ENCODE measurements around the gene HMGXB4.

DNA sequence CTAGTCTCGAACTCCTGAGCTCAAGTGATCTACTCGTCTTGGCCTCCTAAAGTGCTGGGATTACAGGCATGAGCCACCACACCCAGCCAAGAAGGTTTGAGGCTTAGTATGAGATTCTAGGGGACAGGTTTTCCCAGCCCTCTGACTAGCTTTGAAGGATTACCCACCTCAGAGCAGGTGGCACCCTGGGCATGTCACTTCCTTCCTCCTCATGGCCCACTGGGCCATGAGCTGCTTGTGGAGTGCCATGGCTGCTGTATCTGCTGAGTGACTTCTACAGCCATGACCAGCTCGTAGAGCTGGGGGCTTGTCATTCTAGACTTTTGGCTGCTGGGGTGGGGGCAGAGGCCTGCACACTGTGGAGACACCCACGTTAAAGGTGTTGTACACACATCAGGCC is 67.5 kb downstream of the HMGXB4 start:
- TF ChIP-seq, protein P1, sequence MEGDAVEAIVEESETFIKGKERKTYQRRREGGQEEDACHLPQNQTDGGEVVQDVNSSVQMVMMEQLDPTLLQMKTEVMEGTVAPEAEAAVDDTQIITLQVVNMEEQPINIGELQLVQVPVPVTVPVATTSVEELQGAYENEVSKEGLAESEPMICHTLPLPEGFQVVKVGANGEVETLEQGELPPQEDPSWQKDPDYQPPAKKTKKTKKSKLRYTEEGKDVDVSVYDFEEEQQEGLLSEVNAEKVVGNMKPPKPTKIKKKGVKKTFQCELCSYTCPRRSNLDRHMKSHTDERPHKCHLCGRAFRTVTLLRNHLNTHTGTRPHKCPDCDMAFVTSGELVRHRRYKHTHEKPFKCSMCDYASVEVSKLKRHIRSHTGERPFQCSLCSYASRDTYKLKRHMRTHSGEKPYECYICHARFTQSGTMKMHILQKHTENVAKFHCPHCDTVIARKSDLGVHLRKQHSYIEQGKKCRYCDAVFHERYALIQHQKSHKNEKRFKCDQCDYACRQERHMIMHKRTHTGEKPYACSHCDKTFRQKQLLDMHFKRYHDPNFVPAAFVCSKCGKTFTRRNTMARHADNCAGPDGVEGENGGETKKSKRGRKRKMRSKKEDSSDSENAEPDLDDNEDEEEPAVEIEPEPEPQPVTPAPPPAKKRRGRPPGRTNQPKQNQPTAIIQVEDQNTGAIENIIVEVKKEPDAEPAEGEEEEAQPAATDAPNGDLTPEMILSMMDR (IDR thresholded peaks at IDR 0.05): no peak
- TF ChIP-seq POLR2A (IDR thresholded peaks at IDR 0.05): no peak

All from thyroid gland (tissue), 4 donors.